ENCODE results near the gene CYP3A5. TPM values are rescaled to one million over a fixed set of nuclear protein-coding genes. Genes with fewer than 3 reads are reported as not detected.

The CYP3A5 gene
- total and polyA plus RNA-seq, 2 experiments from 2014 or later, result 228 to 345 TPM

GRCh38 chr7:99607548-99607947 is 72.2 kb downstream of the CYP3A5 start:
- no peak for DNase-seq (ENCODE audit: low spot score)
- Histone ChIP-seq H3K9me3 (ENCODE audit: low read depth) (no peaks in the 10 kb centered on the region), H3K79me2 (no peaks in the 10 kb centered on the region), H3K4me3 (no peak overlapping the region), H3K9me2 (replicated peaks; ENCODE audit: insufficient read depth) (no peaks in the 10 kb centered on the region), H2AFZ (no peak overlapping the region), H3K4me2 (no peak overlapping the region), H3K4me1 (ENCODE audit: insufficient read depth) (no peaks in the 10 kb centered on the region), H3K36me3 (replicated peaks; ENCODE audit: insufficient read depth, low read depth) (no peaks in the 10 kb centered on the region), H4K20me1 (ENCODE audit: insufficient read depth, poor library complexity, severe bottlenecking) (no peaks in the 10 kb centered on the region), H3K27ac (no peak overlapping the region), H3K27me3 (no peaks in the 10 kb centered on the region)
- WGBS (ENCODE audit: low lambda C conversion rate, missing lambda C conversion rate), result 80% methylated on average over 9 of the region's 9 CpGs
- TF ChIP-seq, protein P1, sequence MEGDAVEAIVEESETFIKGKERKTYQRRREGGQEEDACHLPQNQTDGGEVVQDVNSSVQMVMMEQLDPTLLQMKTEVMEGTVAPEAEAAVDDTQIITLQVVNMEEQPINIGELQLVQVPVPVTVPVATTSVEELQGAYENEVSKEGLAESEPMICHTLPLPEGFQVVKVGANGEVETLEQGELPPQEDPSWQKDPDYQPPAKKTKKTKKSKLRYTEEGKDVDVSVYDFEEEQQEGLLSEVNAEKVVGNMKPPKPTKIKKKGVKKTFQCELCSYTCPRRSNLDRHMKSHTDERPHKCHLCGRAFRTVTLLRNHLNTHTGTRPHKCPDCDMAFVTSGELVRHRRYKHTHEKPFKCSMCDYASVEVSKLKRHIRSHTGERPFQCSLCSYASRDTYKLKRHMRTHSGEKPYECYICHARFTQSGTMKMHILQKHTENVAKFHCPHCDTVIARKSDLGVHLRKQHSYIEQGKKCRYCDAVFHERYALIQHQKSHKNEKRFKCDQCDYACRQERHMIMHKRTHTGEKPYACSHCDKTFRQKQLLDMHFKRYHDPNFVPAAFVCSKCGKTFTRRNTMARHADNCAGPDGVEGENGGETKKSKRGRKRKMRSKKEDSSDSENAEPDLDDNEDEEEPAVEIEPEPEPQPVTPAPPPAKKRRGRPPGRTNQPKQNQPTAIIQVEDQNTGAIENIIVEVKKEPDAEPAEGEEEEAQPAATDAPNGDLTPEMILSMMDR (IDR thresholded peaks at IDR 0.05; ENCODE audit: poor library complexity), result no peak
- TF ChIP-seq EZH2phosphoT487 (IDR thresholded peaks at IDR 0.05; ENCODE audit: low read depth, severe bottlenecking, unreplicated experiment), result no peak
- no peak for TF ChIP-seq EZH2 (IDR thresholded peaks at IDR 0.05; ENCODE audit: borderline replicate concordance)

- no peak overlapping the region for H3K4me2 ChIP-seq
- 89% methylated on average over 8 of the region's 8 CpGs for WGBS (ENCODE audit: low lambda C conversion rate, missing lambda C conversion rate)
- H4K20me1 ChIP-seq (ENCODE audit: insufficient read depth, poor library complexity, severe bottlenecking), result no peaks in the 10 kb centered on the region
- no peaks in the 10 kb centered on the region for H3K27me3 ChIP-seq
- H3K9me3 ChIP-seq (ENCODE audit: low read depth), result no peaks in the 10 kb centered on the region
- H3K79me2 ChIP-seq, result no peaks in the 10 kb centered on the region
- no peak overlapping the region for H3K4me3 ChIP-seq
- no peak for TF ChIP-seq EZH2 (IDR thresholded peaks at IDR 0.05; ENCODE audit: borderline replicate concordance)
- H3K4me1 ChIP-seq (ENCODE audit: insufficient read depth), result no peaks in the 10 kb centered on the region
- no peak for DNase-seq (ENCODE audit: low spot score)
- H3K9me2 ChIP-seq (replicated peaks; ENCODE audit: insufficient read depth), result no peaks in the 10 kb centered on the region
- no peaks in the 10 kb centered on the region for H3K36me3 ChIP-seq (replicated peaks; ENCODE audit: insufficient read depth, low read depth)
- H3K27ac ChIP-seq, result no peak overlapping the region
- H2AFZ ChIP-seq, result no peak overlapping the region
Measured at GRCh38 chr7:99606531-99606930, 73.3 kb downstream of the CYP3A5 start.

DNA sequence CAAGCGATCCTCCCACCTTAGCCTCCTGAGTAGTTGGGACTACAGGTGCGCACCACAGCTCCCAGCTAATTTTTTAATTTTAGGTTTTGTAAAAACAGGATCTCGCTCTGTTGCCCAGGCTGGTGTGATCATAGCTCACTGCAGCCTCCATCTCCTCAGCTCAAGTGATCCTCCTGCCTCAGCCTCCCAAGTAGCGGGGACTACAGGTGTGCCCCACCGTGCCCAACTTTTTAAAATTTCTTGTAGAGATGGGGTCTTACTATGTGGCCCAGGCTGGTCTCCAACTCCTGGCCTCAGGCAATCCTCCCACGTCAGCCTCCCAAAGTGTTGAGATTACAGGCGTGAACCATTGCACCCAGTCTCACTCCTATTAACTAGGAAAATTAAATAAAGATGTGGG is 74.3 kb downstream of the CYP3A5 start:
- H3K9me3 ChIP-seq (ENCODE audit: low read depth), result no peaks in the 10 kb centered on the region
- no peak overlapping the region for H3K4me2 ChIP-seq
- TF ChIP-seq, protein P1 (IDR thresholded peaks at IDR 0.05; ENCODE audit: poor library complexity), result no peak
- no peak for TF ChIP-seq EZH2 (IDR thresholded peaks at IDR 0.05; ENCODE audit: borderline replicate concordance)
- no peak overlapping the region for H2AFZ ChIP-seq
- no peaks in the 10 kb centered on the region for H3K36me3 ChIP-seq (replicated peaks; ENCODE audit: insufficient read depth, low read depth)
- no peak overlapping the region for H3K4me3 ChIP-seq
- 92% methylated on average over 7 of the region's 7 CpGs for WGBS (ENCODE audit: low lambda C conversion rate, missing lambda C conversion rate)
- no peaks in the 10 kb centered on the region for H3K27me3 ChIP-seq
- no peaks in the 10 kb centered on the region for H3K9me2 ChIP-seq (replicated peaks; ENCODE audit: insufficient read depth)
- no peaks in the 10 kb centered on the region for H3K4me1 ChIP-seq (ENCODE audit: insufficient read depth)
- no peak overlapping the region for H3K27ac ChIP-seq
- H4K20me1 ChIP-seq (ENCODE audit: insufficient read depth, poor library complexity, severe bottlenecking), result no peaks in the 10 kb centered on the region
- no peak for DNase-seq (ENCODE audit: low spot score)
- no peaks in the 10 kb centered on the region for H3K79me2 ChIP-seq

GRCh38 chr7:99601656-99602310 is 78.0 kb downstream of the CYP3A5 start:
- Histone ChIP-seq H3K4me3 (no peak overlapping the region), H3K27me3 (no peaks in the 10 kb centered on the region), H2AFZ (no peak overlapping the region), H3K4me2 (no peak overlapping the region), H3K36me3 (replicated peaks; ENCODE audit: insufficient read depth, low read depth) (no peaks in the 10 kb centered on the region), H3K4me1 (ENCODE audit: insufficient read depth) (no peaks in the 10 kb centered on the region), H3K9me3 (ENCODE audit: low read depth) (no peaks in the 10 kb centered on the region), H3K79me2 (no peaks in the 10 kb centered on the region), H4K20me1 (ENCODE audit: insufficient read depth, poor library complexity, severe bottlenecking) (no peaks in the 10 kb centered on the region), H3K27ac (no peak overlapping the region), H3K9me2 (replicated peaks; ENCODE audit: insufficient read depth) (no peaks in the 10 kb centered on the region)
- WGBS (ENCODE audit: low lambda C conversion rate, missing lambda C conversion rate), result 75% methylated on average over 7 of the region's 7 CpGs
- no peak for TF ChIP-seq EZH2 (IDR thresholded peaks at IDR 0.05; ENCODE audit: borderline replicate concordance)
- TF ChIP-seq, protein P1 (IDR thresholded peaks at IDR 0.05; ENCODE audit: poor library complexity), result no peak
- no peak for TF ChIP-seq EZH2phosphoT487 (IDR thresholded peaks at IDR 0.05; ENCODE audit: low read depth, severe bottlenecking, unreplicated experiment)
- DNase-seq (ENCODE audit: low spot score), result no peak
